IMR-90 (cell line): ENCODE measurements around the gene GMNC.

Source experiments
- CEBPB ChIP-seq: IDR thresholded peaks from 2 replicates; pipeline ENCODE4 v1.6.1; 2012; ENCODE audit warnings: low read depth, low read length, improper control_type of control experiment
- MAZ ChIP-seq: IDR thresholded peaks from 2 replicates; pipeline ENCODE4 v1.6.1; 2012; ENCODE audit warnings: low read depth, mild to moderate bottlenecking, low read length, improper control_type of control experiment, moderate library complexity, borderline replicate concordance
- NFE2L2 ChIP-seq: fragments of 150-350 bp; IDR thresholded peaks from 2 replicates; pipeline ENCODE4 v1.6.1; 2016; ENCODE audit warnings: low read depth, mild to moderate bottlenecking, low read length
- POLR2A ChIP-seq: IDR thresholded peaks from 2 replicates; pipeline ENCODE4 v1.6.1; 2012; ENCODE audit warnings: mild to moderate bottlenecking, low read depth, low read length
- RAD21 ChIP-seq: IDR thresholded peaks from 2 replicates; pipeline ENCODE4 v1.6.1; 2012; ENCODE audit warnings: low read length, improper control_type of control experiment
- TF ChIP-seq, protein P1 (sequence below): conservative IDR thresholded peaks from 2 replicates; pipeline ENCODE4 v1.5.1; 2012; ENCODE audit warnings: mild to moderate bottlenecking, low read depth, low read length, improper control_type of control experiment
- TF ChIP-seq, protein P2 (sequence below): fragments of 150-350 bp; IDR thresholded peaks from 2 replicates; pipeline ENCODE4 v1.6.1; 2017; ENCODE audit warnings: mild to moderate bottlenecking, antibody characterized with exemption, low read length, low read depth

DNA sequence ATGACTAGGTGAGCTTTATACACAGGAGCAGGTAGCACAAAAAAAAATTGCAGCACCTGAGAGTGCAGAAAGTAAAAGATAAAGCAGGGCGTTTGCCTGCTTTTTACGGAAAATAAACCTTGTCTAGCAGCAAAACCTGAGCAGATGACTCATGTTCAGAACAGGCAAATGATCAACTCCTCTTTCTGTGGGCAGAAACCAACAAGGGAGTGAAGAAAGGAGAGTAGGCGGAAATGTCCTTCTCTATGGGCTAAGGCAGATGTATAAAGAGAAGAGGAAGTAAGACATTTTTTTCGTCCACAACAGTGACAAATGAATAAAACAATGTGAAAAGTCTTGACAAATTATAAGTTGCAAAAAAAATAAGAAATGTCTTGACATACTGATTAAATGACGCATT is 24.5 kb upstream of the GMNC start:
- TF ChIP-seq POLR2A (no peak), MAZ (no peak), CEBPB (no peak), RAD21 (no peak), NFE2L2 (no peak)
- TF ChIP-seq, protein P1, sequence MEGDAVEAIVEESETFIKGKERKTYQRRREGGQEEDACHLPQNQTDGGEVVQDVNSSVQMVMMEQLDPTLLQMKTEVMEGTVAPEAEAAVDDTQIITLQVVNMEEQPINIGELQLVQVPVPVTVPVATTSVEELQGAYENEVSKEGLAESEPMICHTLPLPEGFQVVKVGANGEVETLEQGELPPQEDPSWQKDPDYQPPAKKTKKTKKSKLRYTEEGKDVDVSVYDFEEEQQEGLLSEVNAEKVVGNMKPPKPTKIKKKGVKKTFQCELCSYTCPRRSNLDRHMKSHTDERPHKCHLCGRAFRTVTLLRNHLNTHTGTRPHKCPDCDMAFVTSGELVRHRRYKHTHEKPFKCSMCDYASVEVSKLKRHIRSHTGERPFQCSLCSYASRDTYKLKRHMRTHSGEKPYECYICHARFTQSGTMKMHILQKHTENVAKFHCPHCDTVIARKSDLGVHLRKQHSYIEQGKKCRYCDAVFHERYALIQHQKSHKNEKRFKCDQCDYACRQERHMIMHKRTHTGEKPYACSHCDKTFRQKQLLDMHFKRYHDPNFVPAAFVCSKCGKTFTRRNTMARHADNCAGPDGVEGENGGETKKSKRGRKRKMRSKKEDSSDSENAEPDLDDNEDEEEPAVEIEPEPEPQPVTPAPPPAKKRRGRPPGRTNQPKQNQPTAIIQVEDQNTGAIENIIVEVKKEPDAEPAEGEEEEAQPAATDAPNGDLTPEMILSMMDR, result no peak
- TF ChIP-seq, protein P2, sequence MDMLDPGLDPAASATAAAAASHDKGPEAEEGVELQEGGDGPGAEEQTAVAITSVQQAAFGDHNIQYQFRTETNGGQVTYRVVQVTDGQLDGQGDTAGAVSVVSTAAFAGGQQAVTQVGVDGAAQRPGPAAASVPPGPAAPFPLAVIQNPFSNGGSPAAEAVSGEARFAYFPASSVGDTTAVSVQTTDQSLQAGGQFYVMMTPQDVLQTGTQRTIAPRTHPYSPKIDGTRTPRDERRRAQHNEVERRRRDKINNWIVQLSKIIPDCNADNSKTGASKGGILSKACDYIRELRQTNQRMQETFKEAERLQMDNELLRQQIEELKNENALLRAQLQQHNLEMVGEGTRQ, result no peak
